ENCODE results near the gene SHFL. TPM values are rescaled to one million over a fixed set of nuclear protein-coding genes. Genes with fewer than 3 reads are reported as not detected.

SHFL gene
- total RNA-seq, 1 donor from 2014 or later = 28.7 TPM

GRCh38 chr19:10138879-10139795, 53.0 kb downstream of the SHFL start:
- H3K4me3 ChIP-seq (ENCODE audit: low read depth, low read length) = no peak overlapping the region
- no peak for DNase-seq (ENCODE audit: low read depth)
- TF ChIP-seq CTCF (conservative IDR thresholded peaks at IDR 0.05; ENCODE audit: low read depth, low read length) = no peak

- no peak overlapping the region for H3K4me3 ChIP-seq (ENCODE audit: low read depth, low read length)
- no peak for TF ChIP-seq CTCF (conservative IDR thresholded peaks at IDR 0.05; ENCODE audit: low read depth, low read length)
- no peak for DNase-seq (ENCODE audit: low read depth)
Measured at GRCh38 chr19:10139952-10140351, 53.8 kb downstream of the SHFL start.

- no peak for DNase-seq (ENCODE audit: low read depth)
- no peak overlapping the region for H3K4me3 ChIP-seq (ENCODE audit: low read depth, low read length)
- no peak for TF ChIP-seq CTCF (conservative IDR thresholded peaks at IDR 0.05; ENCODE audit: low read depth, low read length)
Measured at GRCh38 chr19:10141479-10141878, 55.4 kb downstream of the SHFL start.

- H3K4me3 ChIP-seq (ENCODE audit: low read depth, low read length) = no peak overlapping the region
- no peak for TF ChIP-seq CTCF (conservative IDR thresholded peaks at IDR 0.05; ENCODE audit: low read depth, low read length)
- no peak for DNase-seq (ENCODE audit: low read depth)
Measured at GRCh38 chr19:10141973-10142372, 55.9 kb downstream of the SHFL start.

Other genes starting within 250 kb of the SHFL start
- 0.72 and 0.75 TPM in 2 replicates for gene OLFM2, start 149.8 kb upstream of the SHFL start, total RNA-seq
- gene COL5A3, start 75.8 kb upstream of the SHFL start, total RNA-seq = 0.06 TPM in 1 of 2 replicates, not detected in the other
- not detected in 2 replicates for gene RDH8, start 72.8 kb upstream of the SHFL start, total RNA-seq
- 0.22 and 0.23 TPM in 2 replicates for gene ANGPTL6, start 16.4 kb downstream of the SHFL start, total RNA-seq
- 38.1 and 59.6 TPM in 2 replicates for gene PPAN, start 20.0 kb downstream of the SHFL start, total RNA-seq
- 2.0 and 4.5 TPM in 2 replicates for gene P2RY11, start 25.4 kb downstream of the SHFL start, total RNA-seq
- gene EIF3G, start 33.6 kb downstream of the SHFL start, total RNA-seq = 229 and 283 TPM in 2 replicates
- 154 and 198 TPM in 2 replicates for gene DNMT1, start 108.6 kb downstream of the SHFL start, total RNA-seq
- gene S1PR2, start 145.0 kb downstream of the SHFL start, total RNA-seq = 2.5 and 3.0 TPM in 2 replicates
- 104 and 156 TPM in 2 replicates for gene MRPL4, start 165.9 kb downstream of the SHFL start, total RNA-seq
- gene ICAM1, start 184.8 kb downstream of the SHFL start, total RNA-seq = 17.1 and 36.3 TPM in 2 replicates
- not detected in 2 replicates for gene ICAM4, start 200.6 kb downstream of the SHFL start, total RNA-seq
- gene ICAM5, start 203.6 kb downstream of the SHFL start, total RNA-seq = 0.14 TPM in 1 of 2 replicates, not detected in the other
- gene ZGLP1, start 223.5 kb downstream of the SHFL start, total RNA-seq = 0.35 and 2.4 TPM in 2 replicates
- gene FDX2, start 229.7 kb downstream of the SHFL start, total RNA-seq = 48.2 and 57.6 TPM in 2 replicates
- gene RAVER1, start 247.2 kb downstream of the SHFL start, total RNA-seq = 29.5 and 34.1 TPM in 2 replicates